ENCODE results near the gene MAPK14. TPM values are rescaled to one million over a fixed set of nuclear protein-coding genes. Genes with fewer than 3 reads are reported as not detected.

MAPK14 gene
- 75.1 and 89.3 TPM in 2 replicates for total RNA-seq

DNA sequence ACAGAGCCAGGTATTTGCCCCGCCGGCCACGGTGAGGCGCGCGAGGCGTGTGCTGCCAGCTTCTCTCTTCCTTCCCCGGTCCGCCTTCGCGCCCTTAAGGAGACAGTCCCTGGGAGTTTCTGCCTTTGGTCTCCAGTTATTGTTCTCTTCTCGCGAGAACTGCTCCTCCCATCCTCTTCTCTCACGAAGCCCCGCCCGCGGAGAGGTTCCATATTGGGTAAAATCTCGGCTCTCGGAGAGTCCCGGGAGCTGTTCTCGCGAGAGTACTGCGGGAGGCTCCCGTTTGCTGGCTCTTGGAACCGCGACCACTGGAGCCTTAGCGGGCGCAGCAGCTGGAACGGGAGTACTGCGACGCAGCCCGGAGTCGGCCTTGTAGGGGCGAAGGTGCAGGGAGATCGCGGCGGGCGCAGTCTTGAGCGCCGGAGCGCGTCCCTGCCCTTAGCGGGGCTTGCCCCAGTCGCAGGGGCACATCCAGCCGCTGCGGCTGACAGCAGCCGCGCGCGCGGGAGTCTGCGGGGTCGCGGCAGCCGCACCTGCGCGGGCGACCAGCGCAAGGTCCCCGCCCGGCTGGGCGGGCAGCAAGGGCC is at the start of gene MAPK14:
MAPK14 (plus strand) TSS at position 308 of the 587 bp plus-strand sequence. CDS start 350 bp downstream, outside the sequence.

DNA sequence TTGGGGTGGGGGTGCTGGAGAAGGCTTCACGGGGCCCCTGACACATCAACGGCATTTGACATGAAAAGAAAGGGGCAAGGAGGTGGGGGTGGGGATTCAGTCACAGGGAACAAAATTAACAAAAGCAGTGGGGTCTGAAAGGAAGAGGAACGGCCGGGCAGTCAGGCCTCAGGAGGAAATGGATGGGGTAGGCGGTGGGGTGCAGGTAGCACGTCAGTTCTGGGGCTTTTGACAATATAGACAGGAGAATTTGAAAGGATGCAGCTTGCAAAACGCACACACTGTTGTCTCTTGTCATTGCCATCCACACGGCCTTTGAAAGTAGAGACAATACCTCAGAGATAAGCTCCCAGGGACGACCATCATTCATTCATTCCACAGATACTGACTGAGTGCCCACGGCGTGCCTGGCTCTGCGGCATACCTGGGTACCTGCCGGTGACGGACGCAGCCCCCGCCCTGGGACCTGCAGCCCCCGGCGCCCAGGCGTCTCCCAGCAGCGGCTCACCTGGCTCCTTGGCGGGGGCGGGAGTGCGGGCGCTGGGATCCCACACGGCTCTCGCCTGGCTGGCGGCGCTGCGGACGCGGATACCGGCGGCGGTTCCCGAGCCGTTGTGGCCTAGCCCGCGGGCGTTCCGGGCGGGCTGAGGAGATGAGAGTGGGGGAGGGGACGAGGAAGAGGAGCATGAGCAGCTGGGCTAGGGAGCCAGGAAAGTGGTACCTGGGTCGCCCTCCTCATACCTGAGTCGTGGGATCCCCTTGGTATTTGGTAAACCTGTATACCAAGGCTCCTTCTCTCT is 3.4 kb upstream of the MAPK14 start, which contains the start of gene SLC26A8:
SLC26A8 (minus strand) TSS at position 646 of the 800 bp plus-strand sequence. CDS start 4,934 bp downstream, outside the sequence.

DNA sequence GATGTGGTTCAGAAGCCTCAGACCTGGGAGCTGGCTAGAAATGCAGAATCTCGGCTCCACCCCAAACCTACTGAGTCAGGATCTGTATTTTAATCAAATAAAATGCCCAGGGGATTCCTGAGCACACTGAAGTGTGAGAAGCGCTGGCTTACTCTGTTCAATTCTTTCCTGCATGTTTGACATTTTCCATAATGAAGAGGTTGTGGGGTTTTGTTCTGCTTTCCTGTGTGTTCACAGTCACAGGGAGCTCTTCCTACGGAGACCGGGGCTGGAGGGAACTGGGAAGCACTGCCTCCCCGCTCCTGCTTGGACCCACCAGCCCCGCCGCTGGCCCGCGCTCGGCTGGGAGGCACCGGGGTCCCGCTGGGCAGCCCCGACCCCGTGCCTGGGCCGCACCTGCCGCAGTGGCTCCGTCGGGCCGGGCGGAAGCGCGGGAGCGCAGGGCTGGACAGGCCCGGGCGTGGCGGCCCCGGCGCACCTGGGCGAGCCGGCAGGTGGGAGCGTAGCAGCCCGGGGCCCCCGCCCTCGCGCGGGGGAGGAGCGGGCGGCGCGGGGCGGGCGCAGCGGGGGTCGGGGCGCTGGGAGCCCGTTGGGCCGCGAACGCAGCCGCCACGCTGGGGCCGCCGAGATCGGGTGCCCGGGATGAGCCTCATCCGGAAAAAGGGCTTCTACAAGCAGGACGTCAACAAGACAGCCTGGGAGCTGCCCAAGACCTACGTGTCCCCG is 102.5 kb downstream of the MAPK14 start, which contains the start of gene MAPK13:
MAPK13 (plus strand) TSS at position 573 of the 726 bp plus-strand sequence; CDS start at position 643, 70 bp downstream.

Other genes with a start within 250 kb of the MAPK14 start
- not detected in 2 replicates for gene CLPSL1, start 246.8 kb upstream of the MAPK14 start, total RNA-seq
- not detected in 2 replicates for gene CLPS, start 230.5 kb upstream of the MAPK14 start, total RNA-seq
- not detected in 2 replicates for gene LHFPL5, start 222.5 kb upstream of the MAPK14 start, total RNA-seq
- 88.2 and 88.4 TPM in 2 replicates for gene SRPK1, start 106.7 kb upstream of the MAPK14 start, total RNA-seq
- 0.38 TPM in 1 of 2 replicates, not detected in the other for gene SLC26A8, start 3.2 kb upstream of the MAPK14 start, total RNA-seq
- gene MAPK13, start 102.7 kb downstream of the MAPK14 start, total RNA-seq = 3.3 and 4.9 TPM in 2 replicates
- 20.5 and 20.6 TPM in 2 replicates for gene BRPF3, start 168.9 kb downstream of the MAPK14 start, total RNA-seq
- gene PNPLA1, start 242.3 kb downstream of the MAPK14 start, total RNA-seq = not detected in 2 replicates

Data from vein endothelial cell (primary cell).